Measurements from ENCODE around the gene SNX32. TPM values are rescaled to one million over a fixed set of nuclear protein-coding genes. Genes with fewer than 3 reads are reported as not detected.

Gene SNX32
- total RNA-seq, 1 donor from 2014 or later, result 2.9 TPM

GRCh38 chr11:65796726-65797601 lies 36.8 kb upstream of the SNX32 start:
- intact Hi-C loops (cut with micrococcal nuclease), result no loop called here

GRCh38 chr11:65797711-65798110 lies 36.1 kb upstream of the SNX32 start:
- intact Hi-C loops (cut with micrococcal nuclease), result no loop called here

- intact Hi-C loops (cut with micrococcal nuclease), result no loop called here
Measured at GRCh38 chr11:65798882-65799281, 34.9 kb upstream of the SNX32 start.

- intact Hi-C loops (cut with micrococcal nuclease), result no loop called here
Measured at GRCh38 chr11:65801153-65801987, 32.4 kb upstream of the SNX32 start.

- intact Hi-C loops (cut with micrococcal nuclease), result no loop called here
Measured at GRCh38 chr11:65802841-65803240, 30.9 kb upstream of the SNX32 start.

- intact Hi-C loops (cut with micrococcal nuclease), result no loop called here
Measured at GRCh38 chr11:65803797-65804492, 29.8 kb upstream of the SNX32 start.

- intact Hi-C loops (cut with micrococcal nuclease), result no loop called here
Measured at GRCh38 chr11:65806979-65807378, 26.8 kb upstream of the SNX32 start.

GRCh38 chr11:65808744-65809341 lies 24.9 kb upstream of the SNX32 start:
- intact Hi-C loops (cut with micrococcal nuclease), result no loop called here

- intact Hi-C loops (cut with micrococcal nuclease), result no loop called here
Measured at GRCh38 chr11:65809496-65809895, 24.3 kb upstream of the SNX32 start.

- intact Hi-C loops (cut with micrococcal nuclease), result loop anchor here (1.0 to 10.0 kb wide), 2 partner anchors 45 to 179 kb away; no protein-coding TSS in a partner anchor
Measured at GRCh38 chr11:65810046-65810868, 23.5 kb upstream of the SNX32 start.

- intact Hi-C loops (cut with micrococcal nuclease), result loop anchor here (10.0 kb wide), 1 partner anchor 47 kb away; no protein-coding TSS in a partner anchor
Measured at GRCh38 chr11:65811764-65812475, 21.8 kb upstream of the SNX32 start.

- intact Hi-C loops (cut with micrococcal nuclease), result loop anchor here (10.0 kb wide), 1 partner anchor 50 kb away; no protein-coding TSS in a partner anchor
Measured at GRCh38 chr11:65814131-65814985, 19.4 kb upstream of the SNX32 start.

- intact Hi-C loops (cut with micrococcal nuclease), result loop anchor here (5.0 to 10.0 kb wide), 2 partner anchors 50 to 153 kb away; partner anchors contain the start of gene RELA
Measured at GRCh38 chr11:65814986-65815565, 18.7 kb upstream of the SNX32 start.

- intact Hi-C loops (cut with micrococcal nuclease), result loop anchor here (1.0 to 10.0 kb wide), 4 partner anchors 25 to 154 kb away; partner anchors contain the start of genes OVOL1 and RELA
Measured at GRCh38 chr11:65816696-65817095, 17.1 kb upstream of the SNX32 start.

GRCh38 chr11:65817312-65817834 lies 16.4 kb upstream of the SNX32 start:
- intact Hi-C loops (cut with micrococcal nuclease), result loop anchor here (1.0 to 10.0 kb wide), 4 partner anchors 26 to 155 kb away; partner anchors contain the start of genes OVOL1 and RELA

- intact Hi-C loops (cut with micrococcal nuclease), result loop anchor here (1.0 to 10.0 kb wide), 10 partner anchors 15 to 192 kb away; partner anchors contain the start of genes AP5B1, OVOL1, RELA and SNX32
Measured at GRCh38 chr11:65817835-65818680, 15.7 kb upstream of the SNX32 start.

- intact Hi-C loops (cut with micrococcal nuclease), result no loop called here
Measured at GRCh38 chr11:65821107-65821506, 12.7 kb upstream of the SNX32 start.

Data from T-helper 1 cell treated with Interleukin-12 subunit alpha and Interleukin-12 subunit beta and Interleukin-4 antibody, amounts not matched to agents 30 ng/mL and 1 ng/mL, for 36 hours (primary cell).